ENCODE measurements around the gene TPCN1.

Gene TPCN1

DNA sequence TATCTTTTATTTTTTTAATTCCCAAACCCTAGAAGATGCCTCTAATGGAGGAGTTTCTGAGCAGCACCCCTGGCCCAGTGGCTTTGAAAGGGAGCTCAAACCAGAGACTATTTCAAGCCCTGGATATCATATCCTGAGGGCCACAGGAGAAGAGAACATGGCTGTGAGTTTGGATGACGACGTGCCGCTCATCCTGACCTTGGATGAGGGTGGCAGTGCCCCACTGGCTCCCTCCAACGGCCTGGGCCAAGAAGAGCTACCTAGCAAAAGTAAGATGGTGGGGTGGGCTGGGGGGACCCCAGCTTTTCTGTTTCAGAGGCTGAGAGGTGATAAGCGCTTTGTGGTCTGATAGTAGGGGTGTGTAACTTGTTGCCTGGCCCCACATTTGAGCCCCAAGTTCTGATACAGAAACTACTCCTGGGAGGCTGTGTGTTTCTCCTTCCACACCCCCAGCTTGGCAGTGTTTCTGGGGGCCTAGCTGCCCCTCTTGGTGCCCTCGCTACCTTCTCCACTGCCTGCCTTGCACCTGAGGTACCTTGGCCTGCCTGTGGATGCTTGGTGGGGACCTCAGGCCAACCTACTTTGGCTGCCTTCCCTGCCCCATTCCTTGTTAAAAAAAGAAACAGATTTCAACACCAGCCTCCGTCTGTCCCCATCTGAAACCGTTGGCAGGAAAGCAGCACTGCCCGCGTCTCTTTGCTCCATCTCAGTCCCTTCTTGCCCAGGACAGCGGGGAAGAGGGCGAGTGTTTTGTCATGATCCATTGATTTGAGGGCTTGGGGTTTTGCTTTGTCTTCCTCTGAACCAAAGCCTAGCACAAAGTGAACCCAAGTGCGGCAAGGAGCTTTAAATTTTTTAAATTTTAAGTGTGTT, 5.7 kb downstream of the TPCN1 start:
- no peak for DNase-seq

DNA sequence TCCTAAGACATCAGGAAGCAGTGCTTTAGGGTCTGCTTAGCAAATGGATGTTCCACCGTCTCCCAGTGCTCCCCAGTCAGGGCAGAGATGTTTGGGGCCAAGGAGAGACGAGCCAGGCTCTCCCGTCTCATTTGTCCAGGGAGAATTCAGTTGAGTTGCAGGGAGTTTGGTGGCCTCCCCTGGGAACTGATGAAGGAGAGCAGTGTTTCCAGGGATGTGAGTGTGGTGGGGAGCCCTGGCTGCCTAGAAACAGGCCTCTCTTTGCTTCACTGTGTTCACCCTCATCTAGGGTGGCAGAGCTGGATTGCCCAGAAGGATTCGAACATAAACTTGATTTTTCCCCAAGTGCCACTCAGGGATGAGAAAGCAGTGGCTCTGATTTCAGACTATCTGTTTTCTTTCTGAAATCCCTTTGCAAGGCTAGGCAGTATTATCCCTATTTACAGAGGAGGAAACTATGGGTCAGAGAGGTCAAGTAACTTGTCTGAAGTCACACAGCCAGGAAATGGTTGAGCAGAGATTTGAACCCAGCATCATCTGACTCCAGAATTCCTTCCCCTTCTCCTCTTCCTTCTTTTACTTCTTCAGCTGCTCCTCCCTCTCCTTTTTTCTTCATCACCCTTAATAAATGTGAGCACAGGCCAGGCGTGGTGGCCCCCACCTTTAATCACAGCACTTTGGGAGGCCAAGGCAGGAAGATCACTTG, 6.6 kb downstream of the TPCN1 start:
- no peak for DNase-seq

GRCh38 chr12:113228394-113229028, 7.2 kb downstream of the TPCN1 start:
- DNase-seq, result peak; percentile 46

DNA sequence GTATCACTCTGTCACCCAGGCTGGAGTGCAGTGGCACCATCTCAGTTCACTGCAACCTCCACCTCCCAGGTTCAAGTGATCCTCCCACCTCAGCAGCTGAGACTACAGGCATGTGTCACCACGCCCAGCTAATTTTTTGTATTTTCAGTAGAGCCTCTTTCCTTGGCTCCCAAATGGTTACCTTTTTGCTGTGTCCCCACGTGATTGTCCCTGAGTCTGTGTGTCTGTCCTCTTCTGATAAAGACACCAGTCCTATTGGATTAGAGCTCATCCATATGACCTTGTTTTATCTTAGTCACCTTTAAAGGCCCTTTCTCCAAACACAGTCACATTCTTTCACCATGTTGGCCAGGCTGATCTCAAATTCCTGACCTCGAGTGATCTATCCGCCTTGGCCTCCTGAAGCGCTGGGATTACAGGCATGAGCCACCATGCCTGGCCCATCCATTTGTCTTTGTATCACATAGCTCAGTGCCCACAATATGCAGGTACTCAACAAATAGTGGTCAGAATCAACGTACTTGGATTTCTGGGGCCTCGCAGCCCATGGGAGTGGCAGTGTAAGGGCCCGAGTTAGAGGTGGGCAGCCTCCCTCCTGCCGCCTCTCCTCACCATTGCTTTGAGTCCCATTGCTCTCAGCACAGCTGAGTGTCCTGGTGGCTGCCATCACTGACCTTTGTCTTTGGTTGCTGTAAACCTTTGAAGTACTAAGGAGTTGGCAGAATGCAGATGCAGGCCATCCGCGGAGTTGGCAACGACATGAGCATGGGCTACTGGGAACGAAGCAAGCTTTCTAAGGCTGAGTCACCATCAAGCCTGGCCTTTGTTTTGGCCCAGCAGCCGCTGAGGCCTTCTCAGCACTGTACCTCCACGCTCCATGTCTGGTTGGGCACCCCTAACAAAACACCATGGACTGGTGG, 9.3 kb downstream of the TPCN1 start:
- DNase-seq, result peak; percentile 53

DNA sequence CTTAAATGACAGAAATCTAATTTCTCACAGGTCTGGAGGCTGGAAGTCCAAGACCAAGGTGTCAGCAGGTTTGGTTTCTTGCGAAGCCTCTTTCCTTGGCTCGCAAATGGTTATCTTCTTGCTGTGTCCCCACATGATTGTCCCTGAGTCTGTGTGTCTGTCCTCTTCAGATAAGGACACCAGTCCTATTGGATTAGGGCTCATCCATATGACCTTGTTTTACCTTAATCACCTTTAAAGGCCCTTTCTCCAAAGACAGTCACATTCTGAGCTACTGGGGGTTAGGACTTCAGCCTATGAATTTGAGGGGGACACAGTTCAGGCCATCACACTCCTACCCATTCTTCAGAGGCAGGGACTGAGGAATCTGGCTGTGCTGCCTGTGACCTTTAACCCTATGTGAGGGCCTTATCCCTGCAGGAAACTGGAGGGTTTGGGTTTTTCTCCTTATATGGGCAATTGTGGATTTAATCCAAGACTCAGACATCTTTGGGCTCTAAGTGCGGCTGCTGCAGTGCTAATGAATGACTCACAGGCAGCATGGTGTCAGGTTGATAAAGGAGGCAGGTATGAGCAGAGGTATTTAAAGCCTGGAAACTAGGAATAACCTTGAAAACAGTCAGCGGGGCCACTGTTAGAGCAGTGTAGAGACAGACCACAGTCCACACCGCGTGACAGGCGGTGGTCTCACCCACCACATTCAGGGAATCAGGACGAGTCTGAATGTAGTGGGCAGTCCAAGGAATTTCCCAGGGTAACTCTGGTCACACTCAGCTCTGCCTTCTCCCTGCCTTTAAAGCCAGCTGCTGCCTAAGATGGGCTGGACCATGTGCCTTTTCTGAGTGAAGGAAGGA, 10.2 kb downstream of the TPCN1 start:
- DNase-seq, result peak; percentile 95

- DNase-seq, result no peak
These were observed 11.0 kb downstream of the TPCN1 start for GRCh38 chr12:113232089-113232839.

DNA sequence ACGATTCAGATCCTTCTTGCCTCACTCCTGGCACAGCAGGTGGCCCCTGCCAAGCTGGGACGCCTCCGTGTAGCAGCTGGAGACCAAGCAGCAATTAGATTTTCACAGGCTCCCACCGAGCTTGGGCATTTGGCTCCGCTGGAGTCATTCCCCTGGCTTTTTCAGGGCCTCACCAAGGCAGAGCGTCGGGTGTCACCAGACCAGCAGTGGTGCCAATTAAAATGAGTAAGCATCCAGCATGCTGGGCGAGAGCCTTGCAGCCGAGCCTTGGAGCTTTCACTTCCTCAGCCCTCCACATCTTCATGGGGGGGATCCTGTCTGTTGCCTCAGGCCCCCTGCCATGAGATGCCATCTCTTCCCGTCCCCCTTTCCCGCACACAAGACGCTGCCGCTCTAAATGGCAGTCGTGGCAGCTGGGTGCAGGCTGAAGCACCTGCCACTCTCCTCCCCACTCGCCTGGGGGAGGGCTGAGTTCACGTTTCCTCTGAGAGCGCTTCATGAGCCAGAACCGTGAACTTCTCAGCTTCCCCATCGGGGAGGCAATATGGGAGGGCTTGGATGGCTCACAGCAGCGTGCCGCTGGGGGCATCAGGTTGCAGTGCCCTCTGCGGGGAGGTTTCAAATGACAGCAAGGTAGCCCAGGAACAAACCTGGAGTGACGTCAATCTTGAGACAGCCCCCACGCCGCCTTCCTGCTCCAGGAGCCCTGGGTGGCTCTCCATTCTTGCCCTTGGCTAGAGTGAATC, 11.7 kb downstream of the TPCN1 start:
- DNase-seq, result peak; percentile 98

GRCh38 chr12:113233967-113234366, 12.7 kb downstream of the TPCN1 start:
- DNase-seq, result no peak

DNA sequence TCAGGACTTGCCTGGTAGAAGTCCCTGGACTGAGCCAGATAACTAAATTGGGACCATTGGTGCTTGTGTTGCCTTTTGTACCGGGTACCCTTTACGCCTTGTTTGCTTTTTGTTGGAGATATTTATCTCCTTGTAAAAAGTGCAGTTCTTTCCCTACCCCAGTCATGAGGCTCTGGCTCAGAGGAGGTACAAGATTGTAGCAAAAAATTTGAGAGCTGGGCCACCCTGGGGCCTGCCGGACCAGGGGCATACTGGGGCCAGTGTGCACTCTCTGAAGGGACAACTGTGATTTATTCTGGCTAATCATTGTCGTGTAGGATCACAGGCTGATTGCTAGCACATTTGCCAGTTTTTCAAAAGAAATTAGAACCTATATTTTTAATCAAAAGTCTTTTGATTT, 13.2 kb downstream of the TPCN1 start:
- no peak for DNase-seq

DNA sequence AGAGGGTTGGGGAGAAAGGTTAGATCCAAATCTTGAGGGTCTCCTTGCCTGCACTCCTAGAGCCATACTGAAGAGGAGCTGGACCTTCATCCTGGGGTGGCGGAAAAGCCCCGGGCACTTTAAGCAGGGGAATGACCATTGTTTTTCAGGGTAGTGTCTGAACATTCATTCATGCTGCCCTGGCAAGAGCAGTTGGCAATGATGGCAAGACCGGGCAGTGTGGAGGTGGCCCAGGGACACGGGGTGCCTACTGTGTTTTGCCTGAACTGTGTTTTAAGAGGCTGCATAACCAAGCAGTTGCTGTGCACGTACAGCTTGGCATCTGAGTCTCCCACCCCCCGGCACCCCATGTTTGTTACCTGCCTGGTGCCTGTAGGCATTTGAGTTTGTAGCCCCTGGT, 14.7 kb downstream of the TPCN1 start:
- DNase-seq, result no peak

DNA sequence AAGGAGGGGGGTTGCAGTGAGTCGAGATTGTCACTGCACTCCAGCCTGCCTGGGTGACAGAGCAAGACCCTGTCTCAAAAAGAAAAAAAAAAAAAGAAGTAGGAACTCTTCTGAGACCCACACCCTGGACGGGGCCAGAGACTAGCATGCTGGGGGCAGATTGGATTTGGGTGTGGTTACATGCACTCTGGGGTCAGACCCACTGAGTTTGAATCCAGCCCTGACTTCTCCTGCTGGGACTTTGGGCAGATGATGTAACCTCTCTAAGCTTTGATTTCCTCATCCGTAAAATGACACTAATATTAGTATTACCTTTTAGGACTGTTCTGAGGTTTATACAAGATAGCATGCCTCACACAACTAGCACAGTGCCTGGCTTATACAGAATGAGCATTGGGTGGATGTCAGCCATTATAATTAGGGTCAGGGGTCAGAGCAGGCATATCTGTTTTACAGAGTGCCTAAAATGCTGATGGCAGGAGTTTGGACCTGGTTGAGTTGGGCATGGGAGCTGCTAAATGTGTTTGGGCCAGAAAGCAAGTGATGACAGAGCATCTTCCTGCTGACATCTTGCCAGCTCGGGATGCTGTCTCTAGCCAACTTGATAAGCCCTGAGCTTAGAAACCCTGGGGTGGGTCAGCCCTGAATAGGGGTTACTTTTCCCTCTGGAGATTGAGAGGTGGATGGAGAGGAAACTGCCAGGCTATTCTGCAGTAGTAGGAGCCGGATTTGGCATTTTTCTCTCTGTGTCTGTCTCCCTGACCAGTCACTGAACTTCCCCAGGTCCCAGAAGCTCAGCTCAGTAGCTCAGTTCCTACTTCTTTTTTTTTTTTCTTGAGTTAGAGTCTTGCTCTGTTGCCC, 15.5 kb downstream of the TPCN1 start:
- no peak for DNase-seq

- DNase-seq, result peak; percentile 35
These were observed 16.5 kb downstream of the TPCN1 start for GRCh38 chr12:113237748-113238147.

DNA sequence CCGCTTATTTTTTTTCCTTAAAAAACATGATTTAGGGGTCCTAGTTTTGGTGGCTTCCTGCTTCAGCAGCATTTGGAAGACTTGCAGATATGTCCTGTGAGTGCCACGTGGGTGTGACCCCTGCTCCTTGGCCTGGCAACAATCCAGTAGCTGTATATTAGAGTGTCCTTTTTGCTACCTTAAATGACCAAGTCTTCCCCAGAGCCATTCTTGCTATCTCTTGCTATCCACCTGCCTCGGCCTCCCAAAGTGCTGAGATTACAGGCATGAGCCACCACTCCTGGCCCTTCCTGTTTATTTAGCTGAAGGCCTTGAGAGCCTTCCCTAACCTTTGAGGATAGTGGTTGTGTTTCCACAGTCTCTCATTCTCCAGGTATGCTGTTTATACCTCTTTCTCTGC, 17.0 kb downstream of the TPCN1 start:
- DNase-seq, result peak; percentile 51

DNA sequence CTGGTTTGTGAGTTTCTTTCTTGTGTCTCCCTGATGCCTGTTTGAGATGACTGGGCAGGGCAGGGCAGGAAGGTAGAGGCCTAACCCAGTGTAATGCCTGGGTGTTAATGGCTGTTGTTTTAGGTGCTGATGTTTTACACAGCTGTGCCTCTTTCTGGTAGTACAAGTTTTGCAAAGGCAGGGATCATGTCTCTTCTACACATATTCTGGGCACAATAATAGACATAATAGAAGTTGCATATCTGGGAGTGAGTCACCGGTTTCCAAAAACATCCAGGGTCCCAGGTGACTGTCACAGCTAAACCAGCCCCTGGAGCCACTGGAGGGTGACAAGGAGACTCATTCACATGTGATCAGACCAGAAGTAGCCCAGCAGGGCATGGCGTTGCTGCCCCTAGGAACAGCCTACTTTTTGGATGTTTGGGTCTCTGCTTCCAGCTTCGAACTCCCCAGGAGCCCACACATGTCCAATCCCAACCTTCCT, 18.1 kb downstream of the TPCN1 start:
- DNase-seq, result peak; percentile 56

GRCh38 chr12:113239811-113240331, 18.6 kb downstream of the TPCN1 start:
- DNase-seq, result peak; percentile 52

- peak; percentile 53 for DNase-seq
These were observed 19.1 kb downstream of the TPCN1 start for GRCh38 chr12:113240395-113240794.

GRCh38 chr12:113241191-113242025, 20.1 kb downstream of the TPCN1 start:
- peak; percentile 100 for DNase-seq

GRCh38 chr12:113242026-113242418, 20.8 kb downstream of the TPCN1 start:
- peak; percentile 93 for DNase-seq

Data from DMS53 (cell line).